SK-N-DZ (cell line): Measurements from ENCODE around the gene LRRC9.
"Not testable (repeated sequence)": the region's sequence is repeated elsewhere in the genome, so short reads cannot be mapped to it uniquely, and the experiment has no call there.

Experiments
- DNase-seq: peaks from one replicate; pipeline ENCODE4 v3.0.0-alpha.2; 2015; ENCODE audit warnings: low spot score

The LRRC9 gene

GRCh38 chr14:59952141-59952540 lies 32.2 kb downstream of the LRRC9 start:
- DNase-seq, result not testable (repeated sequence)

DNA sequence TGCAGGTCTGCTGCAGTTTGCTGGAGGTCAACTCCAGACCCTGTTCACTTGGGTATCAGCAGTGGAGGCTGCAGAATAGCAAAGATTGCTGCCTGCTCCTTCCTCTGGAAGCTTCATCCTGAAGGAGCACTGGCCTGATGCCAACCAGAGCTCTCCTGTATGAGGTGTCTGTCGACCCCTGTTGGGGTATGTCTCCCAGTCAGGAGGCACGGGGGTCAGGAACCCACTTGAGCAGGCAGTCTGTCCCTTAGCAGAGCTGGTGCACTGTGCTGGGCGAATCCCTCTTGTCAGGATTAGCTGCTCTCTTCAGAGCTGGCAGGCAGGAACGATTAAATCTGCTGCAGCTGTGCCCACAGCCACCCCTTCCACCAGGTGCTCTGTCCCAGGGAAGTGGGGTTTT lies 37.9 kb downstream of the LRRC9 start:
- DNase-seq, result not testable (repeated sequence)

- DNase-seq, result no peak
Measured at GRCh38 chr14:59959668-59960067, 39.7 kb downstream of the LRRC9 start.

GRCh38 chr14:59961518-59962062 lies 41.6 kb downstream of the LRRC9 start:
- DNase-seq, result no peak

DNA sequence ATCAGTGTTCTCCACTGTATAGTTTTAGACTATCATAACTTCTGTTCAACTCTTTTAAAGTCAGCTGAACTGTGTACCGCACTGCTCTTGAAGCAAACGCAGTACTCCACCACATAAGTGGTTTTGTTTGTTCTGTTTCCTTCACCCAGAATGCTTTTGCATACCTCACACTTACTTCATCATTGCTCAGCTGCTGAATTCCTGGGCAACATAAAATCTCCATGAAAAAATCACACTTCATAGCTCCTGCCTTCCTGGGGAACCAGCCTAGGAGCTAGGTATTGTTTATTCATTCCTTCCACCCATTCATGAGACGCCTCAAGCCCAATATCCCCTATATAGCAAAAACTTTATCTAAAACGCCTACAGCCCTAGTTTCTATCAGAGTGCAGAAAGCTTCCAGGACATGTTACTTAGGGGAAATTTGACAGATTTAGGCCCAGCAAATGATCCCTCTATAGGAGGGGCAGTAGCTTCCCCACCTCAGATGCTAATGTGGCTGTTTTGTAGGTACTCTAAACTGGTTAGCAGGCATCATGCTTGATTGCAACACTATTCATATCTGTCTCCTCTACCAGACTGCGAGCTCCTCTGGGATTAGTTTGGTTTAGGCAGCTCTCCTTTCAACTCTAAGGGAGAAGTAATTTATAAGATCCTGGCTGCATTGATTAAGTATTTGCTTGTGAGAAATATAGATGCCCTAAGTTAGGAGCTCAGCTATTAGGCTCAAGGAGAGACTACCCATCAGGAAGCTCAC lies 44.5 kb downstream of the LRRC9 start:
- DNase-seq, result no peak

DNA sequence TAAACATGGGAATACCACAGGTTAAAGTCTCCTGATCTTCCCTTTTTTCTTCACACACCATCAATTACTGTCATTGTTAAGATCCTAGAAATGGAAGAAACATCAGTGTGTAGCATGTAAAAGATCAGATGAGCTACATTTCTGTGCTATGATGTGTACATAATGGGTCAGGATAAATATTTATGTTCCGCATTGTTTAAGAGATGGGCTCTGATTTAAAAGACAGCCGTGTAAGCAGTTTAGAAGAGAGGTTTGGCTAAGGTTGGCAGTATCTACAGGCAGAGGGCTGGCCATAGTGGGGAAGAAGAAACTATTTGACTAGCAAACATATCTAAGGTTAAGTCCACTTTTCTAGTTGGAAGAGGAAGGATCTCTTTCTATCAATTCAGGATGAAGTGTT lies 49.4 kb downstream of the LRRC9 start:
- no peak for DNase-seq

DNA sequence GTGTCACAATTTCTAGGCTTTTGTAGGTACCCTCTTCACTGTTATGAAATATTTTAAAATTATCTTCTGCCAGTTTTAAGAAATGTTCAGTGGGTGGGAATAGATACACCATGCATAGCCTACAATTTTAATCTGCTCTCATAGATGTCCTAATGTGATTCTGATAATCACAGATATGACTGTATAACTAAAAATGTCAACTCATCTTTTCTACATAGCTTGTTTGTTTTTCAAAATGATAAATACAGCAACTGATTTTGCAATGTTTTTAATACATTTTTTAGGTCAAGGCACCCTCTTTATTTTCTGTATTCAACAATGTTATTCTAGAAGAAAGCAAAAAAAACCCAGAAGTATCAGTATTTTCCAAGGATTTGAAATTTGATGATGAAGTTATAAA lies 61.6 kb downstream of the LRRC9 start:
- DNase-seq, result no peak

- no peak for DNase-seq
Measured at GRCh38 chr14:59983048-59983447, 63.1 kb downstream of the LRRC9 start.

DNA sequence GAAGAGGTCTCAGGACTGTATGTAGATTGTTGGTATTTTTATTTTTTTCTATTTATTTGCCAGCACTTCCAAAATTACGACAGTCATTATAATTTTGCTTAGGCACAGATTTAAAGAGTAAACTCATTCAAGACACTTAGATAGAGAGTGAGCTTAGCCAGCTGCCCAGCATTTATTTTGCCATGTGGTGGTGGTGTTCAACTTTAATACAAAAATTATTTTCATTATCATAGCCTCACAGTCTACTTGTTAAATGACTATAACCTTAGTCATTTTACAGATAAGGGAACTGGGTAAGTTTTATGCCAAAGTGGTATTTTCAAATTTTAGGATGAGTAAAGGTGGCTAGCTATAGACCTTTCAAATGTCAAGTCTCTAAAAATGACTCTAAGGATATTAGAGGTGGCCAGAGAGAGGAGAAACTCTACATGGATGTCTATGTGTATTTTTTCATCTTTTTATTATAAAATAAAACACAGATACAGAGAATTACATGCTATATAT lies 66.7 kb downstream of the LRRC9 start:
- no peak for DNase-seq

DNA sequence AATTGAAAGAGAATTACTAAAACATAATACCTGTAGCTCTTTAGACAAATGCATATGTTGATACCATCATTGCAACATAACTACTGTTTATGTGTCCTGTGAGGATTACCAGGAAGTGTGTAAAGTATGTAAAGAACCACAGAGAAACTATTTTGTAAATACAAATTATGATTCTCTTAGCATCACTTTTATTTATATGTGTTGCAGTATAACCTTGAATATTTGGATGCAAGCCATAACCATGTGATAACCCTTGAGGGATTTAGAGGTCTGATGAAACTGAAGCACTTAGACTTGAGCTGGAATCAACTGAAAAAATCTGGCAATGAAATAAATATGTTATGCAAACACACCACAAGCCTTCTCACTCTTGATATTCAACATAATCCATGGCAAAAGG lies 77.5 kb downstream of the LRRC9 start:
- no peak for DNase-seq

GRCh38 chr14:59997966-59998365 lies 78.0 kb downstream of the LRRC9 start:
- no peak for DNase-seq

DNA sequence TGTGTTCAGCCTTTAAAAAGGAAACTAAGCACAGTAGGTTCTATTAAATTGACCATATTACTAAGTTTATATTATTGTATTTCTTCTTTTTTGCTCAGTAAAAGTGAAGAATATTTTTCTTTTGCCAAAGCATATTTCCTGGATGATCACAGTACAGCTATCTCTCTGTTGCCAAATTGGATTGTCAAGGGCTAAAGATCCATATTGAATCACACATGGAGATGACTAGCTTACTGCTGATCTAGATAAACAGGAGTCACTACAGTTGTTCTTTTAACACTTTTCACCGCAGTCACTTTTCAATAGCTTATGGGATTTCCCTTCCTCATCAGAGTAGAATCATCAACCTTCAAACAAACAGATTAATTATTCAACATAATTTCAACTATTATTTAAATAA lies 78.6 kb downstream of the LRRC9 start:
- no peak for DNase-seq

- no peak for DNase-seq
Measured at GRCh38 chr14:60002819-60003492, 83.0 kb downstream of the LRRC9 start.

DNA sequence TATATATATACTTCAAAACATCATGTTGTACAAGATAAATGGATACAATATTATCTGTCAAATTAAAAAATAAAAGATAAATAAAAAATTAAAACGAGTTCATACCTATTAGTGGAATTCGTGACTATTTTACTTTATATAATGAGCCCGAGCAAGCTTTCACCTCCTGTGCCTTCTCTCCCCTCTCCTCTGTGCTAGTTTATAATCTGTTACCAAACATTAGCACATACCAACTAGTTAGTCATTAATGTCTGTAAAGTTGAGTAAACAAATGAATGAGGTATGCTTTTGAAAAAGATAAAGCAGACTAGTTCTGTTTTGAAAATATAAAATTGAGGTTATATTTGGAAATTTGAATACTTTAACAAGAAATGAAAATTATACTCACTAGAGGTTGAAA lies 84.0 kb downstream of the LRRC9 start:
- no peak for DNase-seq

DNA sequence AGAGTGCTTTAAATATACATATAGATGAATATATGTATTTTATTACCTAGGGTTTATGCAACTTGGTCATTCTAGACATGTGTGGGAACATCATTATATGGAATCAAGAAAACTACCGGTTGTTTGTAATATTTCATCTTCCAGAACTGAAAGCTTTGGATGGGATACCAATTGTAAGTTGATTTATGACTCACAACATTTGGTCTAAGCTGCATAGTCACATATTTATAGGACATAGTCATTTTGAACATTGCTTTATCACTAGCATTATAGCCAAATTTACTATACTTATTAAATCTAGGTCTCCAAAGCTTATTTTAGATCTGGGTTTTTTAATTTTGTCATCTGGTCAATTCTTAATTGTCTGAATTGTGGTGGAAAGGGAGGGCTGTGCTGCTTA lies 88.1 kb downstream of the LRRC9 start:
- no peak for DNase-seq

DNA sequence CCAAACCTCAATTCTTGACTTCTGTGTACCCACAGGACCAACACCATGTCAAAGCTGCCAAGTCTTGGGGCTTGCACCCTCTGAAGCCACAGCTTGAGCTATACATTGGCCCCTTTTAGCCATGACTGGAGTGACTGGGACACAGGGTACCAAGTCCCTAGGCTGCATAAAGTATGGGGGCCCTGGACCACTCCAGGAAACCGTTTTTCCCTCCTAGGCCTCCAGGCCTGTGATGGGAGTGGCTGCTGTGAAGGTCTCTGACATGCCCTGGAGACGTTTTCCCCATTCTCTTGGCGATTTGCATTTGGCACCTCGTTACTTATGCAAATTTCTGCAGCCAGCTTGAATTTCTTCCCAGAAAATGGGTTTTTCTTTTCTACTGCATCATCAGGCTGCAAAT lies 90.3 kb downstream of the LRRC9 start:
- DNase-seq, result not testable (repeated sequence)

GRCh38 chr14:60014402-60014801 lies 94.5 kb downstream of the LRRC9 start:
- DNase-seq, result no peak

GRCh38 chr14:60021619-60022018 lies 101.7 kb downstream of the LRRC9 start:
- no peak for DNase-seq

DNA sequence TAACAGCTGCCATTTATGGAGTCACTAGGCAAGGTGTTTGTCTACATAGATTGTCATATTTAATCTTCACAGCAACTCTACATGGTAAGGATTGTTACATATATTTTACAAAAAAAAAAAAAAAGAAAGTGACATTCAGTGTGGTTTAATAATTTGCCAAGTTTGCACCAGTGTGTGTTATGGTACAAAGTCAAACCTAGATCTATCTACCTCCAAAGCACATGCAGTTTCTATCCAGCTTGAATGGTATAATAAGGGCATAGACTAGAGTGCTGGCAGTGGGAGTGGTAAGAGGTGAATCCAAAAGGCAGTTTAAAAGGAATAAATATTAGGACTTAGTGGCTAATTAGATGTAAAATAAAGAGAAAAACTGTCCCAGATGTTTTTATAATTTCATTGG lies 105.6 kb downstream of the LRRC9 start:
- DNase-seq, result no peak

- DNase-seq, result no peak
Measured at GRCh38 chr14:60035177-60035576, 115.2 kb downstream of the LRRC9 start.

- DNase-seq, result not testable (repeated sequence)
Measured at GRCh38 chr14:60047976-60048375, 128.0 kb downstream of the LRRC9 start.

DNA sequence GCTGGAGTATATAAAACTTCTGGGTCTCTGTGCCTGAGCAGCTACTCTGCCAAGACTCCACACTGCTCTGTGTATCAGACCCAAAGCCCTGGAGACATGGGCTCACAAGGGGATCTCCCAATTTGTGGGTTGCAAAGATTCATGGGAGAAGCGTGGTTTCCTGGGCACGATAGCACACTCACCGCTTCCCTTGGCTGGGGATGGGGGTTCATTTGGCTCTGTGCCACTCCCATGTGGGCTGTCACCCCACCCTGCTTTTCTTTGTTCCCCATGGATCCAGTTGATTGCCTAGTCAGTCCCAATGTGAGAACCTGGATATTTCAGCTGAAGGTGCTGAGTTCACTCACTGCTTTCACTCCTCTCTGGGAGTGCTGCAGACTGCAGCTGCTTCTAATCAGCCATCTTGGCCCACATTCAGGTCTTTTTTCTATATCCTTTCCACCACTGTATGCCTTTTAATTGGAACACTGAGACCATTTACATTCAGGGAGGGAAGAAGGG lies 131.8 kb downstream of the LRRC9 start:
- DNase-seq, result no peak

DNA sequence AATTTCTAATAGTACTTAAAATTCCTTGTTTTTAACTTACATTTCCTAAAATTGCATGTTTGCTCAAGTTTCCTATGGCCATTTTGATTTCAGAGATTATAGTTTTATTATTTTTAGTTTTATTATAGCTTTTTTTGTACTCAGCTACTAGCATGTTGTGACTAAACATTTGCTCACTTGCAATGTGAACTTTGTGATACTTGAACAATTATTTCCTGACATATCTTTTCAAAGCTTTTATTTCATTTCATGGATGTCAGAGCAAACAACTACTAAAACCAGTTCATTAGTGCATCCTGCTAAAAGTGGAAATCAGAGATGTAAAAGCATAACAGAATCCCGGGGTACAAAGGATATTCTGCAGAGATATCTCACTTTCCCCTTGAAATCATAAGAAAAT lies 138.1 kb downstream of the LRRC9 start:
- no peak for DNase-seq
